GM18951 (cell line): Measurements from ENCODE around the gene WASF2.
"Not testable (repeated sequence)": the region's sequence is repeated elsewhere in the genome, so short reads cannot be mapped to it uniquely, and the experiment has no call there.

Experiments used
- POLR2A ChIP-seq: IDR thresholded peaks from 4 replicates; pipeline ENCODE4 v1.6.1; 2011; ENCODE audit warnings: mild to moderate bottlenecking; ENCODE audit not compliant: insufficient read length, insufficient read depth; ENCODE audit errors: extremely low read depth
- in situ Hi-C: fragments of 300-500 bp; cut with MboI; formaldehyde crosslinking; loops from one replicate; pipeline ENCODE4 v1.12.0; 2022; ENCODE audit warnings: low sequenced_read_pairs, mixed read lengths, inconsistent platforms; ENCODE audit not compliant: unreplicated experiment

The WASF2 gene

DNA sequence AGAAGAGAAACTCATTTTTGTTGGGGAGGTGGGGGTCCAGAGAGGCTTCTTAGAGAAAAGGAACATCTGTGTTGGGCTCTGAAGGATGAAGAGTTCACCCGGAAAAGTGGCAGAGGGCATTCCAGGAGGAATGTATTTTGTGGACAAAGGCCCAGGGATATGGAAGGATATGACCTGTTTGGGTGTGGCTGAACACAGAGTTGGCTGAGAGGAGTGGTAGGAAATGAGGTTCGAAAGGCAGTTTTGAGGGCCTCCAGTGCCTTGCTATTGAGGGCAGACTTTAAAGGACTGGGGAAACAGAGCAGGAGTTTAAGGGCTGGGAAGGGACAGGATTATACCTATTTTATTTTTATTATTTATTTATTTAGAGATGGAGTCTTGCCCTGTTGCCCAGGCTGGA lies 27.3 kb upstream of the WASF2 start:
- TF ChIP-seq POLR2A = no peak

DNA sequence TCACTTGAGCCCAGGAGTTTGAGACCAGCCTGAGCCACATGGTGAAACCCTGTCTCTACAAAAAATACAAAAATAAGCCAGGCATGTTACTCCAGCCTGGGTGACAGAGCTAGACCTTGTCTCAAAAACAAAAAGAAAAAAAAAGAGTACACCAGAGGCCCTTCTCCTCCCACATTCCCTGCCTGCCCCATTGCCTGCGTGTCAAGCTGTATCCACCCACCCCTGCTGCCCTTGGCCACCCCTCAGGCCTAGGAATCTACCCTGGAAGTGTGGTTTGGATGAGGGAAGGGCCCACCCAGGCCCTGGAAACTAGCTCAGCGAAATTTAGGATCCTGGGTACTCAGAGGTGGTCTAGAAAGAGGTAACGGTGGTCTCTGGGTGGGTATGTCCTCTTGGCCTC lies 25.7 kb upstream of the WASF2 start:
- no peak for TF ChIP-seq POLR2A
- in situ Hi-C loops = no loop called here

More for the DNA sequence above, 27.3 kb upstream of the WASF2 start:
- in situ Hi-C loops = no loop called here

DNA sequence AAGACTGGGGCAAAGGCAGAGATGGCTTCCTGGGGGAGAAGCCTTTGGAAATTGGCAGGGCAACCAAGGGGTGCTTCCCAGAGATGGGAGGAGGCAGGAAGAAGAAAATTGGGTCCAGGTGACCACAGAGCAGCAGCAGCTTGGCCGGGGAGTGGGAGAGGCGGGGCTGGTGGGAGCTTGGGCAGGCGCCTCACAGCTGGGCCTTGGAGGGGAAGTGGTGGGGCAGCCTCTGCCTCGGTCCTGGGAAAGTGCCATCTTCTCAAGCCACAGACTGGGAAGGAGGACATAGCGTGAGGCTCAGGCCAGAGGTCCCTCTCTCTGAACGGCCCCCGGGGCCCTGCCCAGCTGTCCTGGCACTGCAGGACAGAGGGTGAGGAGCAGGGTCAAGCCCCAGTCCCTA lies 24.0 kb upstream of the WASF2 start:
- in situ Hi-C loops = no loop called here
- no peak for TF ChIP-seq POLR2A

DNA sequence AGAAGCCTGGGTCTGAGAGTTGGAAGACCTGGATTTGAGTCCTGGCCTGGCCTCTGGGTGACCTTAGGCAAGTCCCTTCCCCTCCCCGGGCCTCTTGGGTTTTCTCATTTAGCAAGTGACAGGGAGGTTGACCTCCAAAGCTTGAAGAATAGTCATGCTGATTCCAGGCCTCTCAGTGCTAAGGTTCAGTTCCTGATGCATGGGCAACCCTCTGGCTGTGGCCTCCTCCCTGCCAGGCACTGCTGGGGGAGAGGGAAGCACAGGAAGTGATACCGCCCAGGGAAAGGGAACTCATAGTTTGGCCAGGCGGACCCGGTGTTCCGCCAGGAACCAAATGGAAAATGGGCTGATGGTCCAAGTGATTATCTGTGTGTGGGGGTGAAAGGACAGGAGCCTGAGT lies 23.6 kb upstream of the WASF2 start:
- in situ Hi-C loops = no loop called here
- no peak for TF ChIP-seq POLR2A

GRCh38 chr1:27509127-27510080 lies 19.4 kb upstream of the WASF2 start:
- in situ Hi-C loops = no loop called here
- no peak for TF ChIP-seq POLR2A

GRCh38 chr1:27507960-27508665 lies 18.1 kb upstream of the WASF2 start:
- in situ Hi-C loops = no loop called here
- TF ChIP-seq POLR2A = no peak

GRCh38 chr1:27506703-27507102 lies 16.7 kb upstream of the WASF2 start:
- no peak for TF ChIP-seq POLR2A
- in situ Hi-C loops = no loop called here

- in situ Hi-C loops = no loop called here
- TF ChIP-seq POLR2A = no peak
Measured at GRCh38 chr1:27505420-27505680, 15.4 kb upstream of the WASF2 start.

DNA sequence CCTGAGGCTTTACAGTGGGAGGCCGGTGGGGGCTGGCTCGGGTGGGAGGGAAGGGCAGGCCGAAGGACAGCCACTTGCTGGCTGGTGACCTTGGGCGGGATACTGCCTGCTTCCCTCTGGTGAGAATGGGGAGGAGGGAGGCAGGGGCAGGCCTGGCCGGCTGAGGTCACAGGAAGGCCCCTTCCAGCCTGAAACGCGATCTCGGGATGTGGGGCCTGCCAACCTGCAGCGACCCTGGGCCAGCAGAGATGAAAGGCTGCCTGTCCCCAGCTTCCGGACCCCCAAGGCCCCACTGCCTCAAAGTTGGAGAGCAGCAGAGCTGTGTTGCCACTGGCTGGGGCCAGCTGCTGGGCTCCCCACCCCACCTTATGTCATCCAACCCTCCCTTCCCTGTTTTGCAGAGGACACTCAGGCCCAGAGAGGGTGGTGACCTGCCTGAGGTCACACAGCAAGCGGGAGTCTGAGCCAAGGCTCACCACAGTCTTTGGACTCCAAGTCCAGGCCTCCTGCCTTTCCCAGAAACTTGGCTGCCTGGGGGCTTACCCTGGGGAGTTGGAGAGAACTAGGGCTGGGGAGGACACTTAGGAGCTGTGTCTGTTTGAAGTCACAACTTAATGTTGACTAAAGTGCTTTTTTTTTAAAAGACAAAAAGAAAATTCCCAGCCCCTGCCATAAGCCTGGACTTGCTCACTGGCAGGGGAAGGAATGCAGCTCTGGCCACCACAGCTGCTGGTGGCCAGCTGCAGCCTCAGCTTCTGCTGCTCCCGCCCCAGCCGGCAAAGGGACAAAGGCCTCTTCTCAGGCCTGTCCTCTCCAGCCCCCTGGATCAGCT lies 14.8 kb upstream of the WASF2 start:
- in situ Hi-C loops = no loop called here
- no peak for TF ChIP-seq POLR2A

DNA sequence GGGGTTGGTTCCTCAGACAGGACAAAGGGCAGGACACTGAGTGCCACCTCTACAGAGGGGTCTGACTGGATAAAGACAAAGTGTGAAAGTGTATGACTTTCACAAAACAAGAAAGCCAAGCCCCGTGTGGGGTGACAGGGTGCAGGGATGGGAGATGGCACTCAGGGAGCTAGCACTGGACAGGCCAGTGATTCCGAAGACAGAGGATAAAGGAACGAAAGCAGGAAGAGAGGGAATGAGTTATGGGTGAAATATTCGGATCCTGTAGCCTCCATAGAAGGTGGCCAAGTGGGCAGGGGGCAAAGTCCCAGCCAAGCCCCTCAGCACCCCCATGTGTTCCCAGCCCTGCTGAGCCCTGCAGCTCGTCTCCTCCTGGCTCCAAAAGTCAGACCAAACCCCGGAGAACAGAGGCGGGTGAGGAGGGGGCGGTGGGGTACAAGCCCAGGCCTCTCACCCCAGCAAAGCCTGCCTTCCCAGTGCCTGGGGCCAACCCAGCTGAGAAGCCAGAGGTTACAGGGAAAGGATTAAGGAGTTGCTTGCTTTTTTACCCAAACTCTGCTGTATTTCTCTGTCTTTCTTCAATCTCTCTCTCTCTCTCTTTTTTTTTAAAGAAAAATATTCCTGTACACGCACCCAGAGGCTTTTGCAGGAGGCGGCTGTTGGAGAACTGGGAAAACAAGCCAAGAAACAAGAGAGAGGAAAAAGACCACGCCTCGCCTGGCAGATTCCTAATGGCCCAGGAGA lies 14.0 kb upstream of the WASF2 start:
- in situ Hi-C loops = no loop called here

DNA sequence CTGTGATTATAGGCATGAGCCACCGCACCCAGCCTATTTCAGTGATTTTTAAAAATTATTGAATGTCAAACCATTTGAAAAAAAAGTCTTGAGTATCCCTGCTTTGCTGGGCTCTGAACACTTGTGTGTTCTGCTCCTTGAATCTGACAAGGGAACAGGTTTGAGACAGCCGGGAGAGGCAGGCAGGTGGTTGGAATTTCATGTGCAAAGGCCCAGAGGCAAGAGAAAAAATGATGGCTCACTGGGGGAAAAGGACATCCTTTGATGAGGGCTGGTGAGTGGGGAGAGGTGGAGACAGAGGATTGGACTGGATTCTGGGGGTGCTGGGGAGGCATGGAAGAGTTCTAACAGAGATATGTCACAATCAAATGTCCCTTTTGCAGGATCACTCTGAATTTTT lies 13.1 kb upstream of the WASF2 start:
- no peak for TF ChIP-seq POLR2A
- in situ Hi-C loops = no loop called here

More for the DNA sequence above, 14.0 kb upstream of the WASF2 start:
- TF ChIP-seq POLR2A = no peak

- in situ Hi-C loops = not testable (repeated sequence)
Measured at GRCh38 chr1:27501159-27501558, 11.2 kb upstream of the WASF2 start.

DNA sequence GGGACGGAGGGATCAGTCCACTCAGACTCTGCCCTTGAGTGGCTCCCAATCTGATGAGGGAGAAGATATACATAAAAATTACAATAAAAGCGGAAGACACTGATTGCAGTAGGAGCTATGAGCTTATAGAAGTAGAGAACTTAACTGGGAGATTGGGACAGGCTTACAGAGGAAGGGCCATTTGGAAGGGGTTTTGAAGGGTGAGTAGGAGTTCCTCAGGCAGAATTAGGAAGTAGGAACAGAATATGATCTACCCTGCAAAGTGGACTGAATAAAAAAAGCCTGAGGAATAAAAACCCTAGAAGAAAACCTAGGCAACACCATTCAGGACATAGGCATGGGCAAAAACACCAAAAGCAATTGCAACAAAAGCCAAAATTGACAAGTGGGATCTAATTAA lies 9.2 kb upstream of the WASF2 start:
- in situ Hi-C loops = no loop called here
- TF ChIP-seq POLR2A = no peak
